DND-41 (cell line): ENCODE results near the gene ATP6AP1.

Experiments
- EZH2 ChIP-seq: IDR thresholded peaks from 3 replicates; pipeline ENCODE4 v1.6.1; 2012; ENCODE audit warnings: borderline replicate concordance, low read depth, mild to moderate bottlenecking, moderate library complexity, low read length, inconsistent platforms; ENCODE audit not compliant: severe bottlenecking
- TF ChIP-seq, protein P1 (sequence below): IDR thresholded peaks from 2 replicates; pipeline ENCODE4 v1.5.1; 2012; ENCODE audit warnings: borderline replicate concordance, low read length, moderate library complexity, mild to moderate bottlenecking; ENCODE audit not compliant: poor library complexity, severe bottlenecking; ENCODE audit errors: extremely low read depth

DNA sequence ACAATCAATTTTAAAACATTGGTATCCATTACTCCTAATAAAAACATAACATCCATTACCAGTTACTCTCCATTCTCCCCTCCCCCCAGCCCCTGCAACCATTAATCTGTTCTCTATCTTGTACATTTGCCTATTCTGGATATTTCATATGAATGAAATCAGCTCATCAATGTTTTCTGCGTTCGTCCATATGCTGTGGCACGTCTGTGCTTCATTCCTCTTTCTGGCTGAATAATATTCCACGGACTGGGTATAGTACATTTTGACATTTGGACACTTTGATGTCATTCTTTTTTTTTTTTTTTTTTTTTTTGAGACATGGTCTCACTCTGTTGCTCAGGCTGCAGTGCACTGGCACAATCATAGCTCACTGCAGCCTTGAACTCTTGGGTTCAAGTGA is 24.6 kb upstream of the ATP6AP1 start:
- TF ChIP-seq EZH2: no peak
- TF ChIP-seq, protein P1, sequence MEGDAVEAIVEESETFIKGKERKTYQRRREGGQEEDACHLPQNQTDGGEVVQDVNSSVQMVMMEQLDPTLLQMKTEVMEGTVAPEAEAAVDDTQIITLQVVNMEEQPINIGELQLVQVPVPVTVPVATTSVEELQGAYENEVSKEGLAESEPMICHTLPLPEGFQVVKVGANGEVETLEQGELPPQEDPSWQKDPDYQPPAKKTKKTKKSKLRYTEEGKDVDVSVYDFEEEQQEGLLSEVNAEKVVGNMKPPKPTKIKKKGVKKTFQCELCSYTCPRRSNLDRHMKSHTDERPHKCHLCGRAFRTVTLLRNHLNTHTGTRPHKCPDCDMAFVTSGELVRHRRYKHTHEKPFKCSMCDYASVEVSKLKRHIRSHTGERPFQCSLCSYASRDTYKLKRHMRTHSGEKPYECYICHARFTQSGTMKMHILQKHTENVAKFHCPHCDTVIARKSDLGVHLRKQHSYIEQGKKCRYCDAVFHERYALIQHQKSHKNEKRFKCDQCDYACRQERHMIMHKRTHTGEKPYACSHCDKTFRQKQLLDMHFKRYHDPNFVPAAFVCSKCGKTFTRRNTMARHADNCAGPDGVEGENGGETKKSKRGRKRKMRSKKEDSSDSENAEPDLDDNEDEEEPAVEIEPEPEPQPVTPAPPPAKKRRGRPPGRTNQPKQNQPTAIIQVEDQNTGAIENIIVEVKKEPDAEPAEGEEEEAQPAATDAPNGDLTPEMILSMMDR: no peak
